MM.1S (cell line): ENCODE measurements around the gene PRM2.

Experiments
- CTCF ChIP-seq: fragments of 300-600 bp; sonication (generic); IDR thresholded peaks from 2 replicates; pipeline ENCODE4 v1.5.1; 2016; ENCODE audit warnings: antibody characterized with exemption, low read length, mixed read lengths
- EZH2 ChIP-seq: fragments of 300-600 bp; sonication (generic); optimal IDR thresholded peaks from 2 replicates; pipeline ENCODE3; 2017; ENCODE audit warnings: low read depth, mild to moderate bottlenecking, antibody characterized with exemption, low read length, mixed read lengths

DNA sequence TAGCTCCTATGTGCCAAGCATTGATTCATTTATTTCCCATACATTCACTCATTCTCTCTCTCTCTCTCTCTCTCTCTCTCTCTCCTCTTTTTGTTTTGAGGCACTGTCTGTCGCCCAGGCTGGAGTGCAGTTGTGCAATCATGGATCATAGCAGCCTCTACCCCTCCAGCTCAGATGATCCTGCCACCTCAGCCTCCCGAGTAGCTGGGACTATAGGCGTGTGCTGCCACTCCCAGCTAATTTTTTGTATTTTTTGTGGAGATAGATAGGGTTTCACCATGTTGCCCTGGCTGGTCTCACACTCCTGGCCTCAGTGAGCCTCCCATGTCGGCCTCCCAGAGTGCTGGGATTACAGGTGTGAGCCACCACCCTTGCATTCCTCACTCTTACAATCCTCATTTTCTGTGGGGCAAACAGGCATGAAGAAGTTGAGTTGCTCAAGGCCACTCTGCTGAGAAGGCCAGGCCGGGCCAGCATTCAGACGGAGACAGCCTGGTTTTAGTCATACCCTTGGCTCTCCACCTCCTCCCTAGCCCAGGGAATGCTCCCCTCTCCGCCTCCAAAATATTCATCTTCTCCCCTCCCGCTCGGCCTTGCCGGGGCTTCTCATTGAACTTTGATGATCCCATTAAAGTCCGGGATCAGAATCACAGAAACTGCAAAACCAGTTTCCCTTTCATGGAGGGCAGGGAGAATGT is 765 bp upstream of the PRM2 start:
- no peak for TF ChIP-seq CTCF
- no peak for TF ChIP-seq EZH2
